AG04450 (cell line): ENCODE data around the gene RAI1. TPM values are rescaled to one million over a fixed set of nuclear protein-coding genes. Genes with fewer than 3 reads are reported as not detected.

Source experiments
- CTCF ChIA-PET: fragments of 300-600, 350-600 bp; formaldehyde crosslinking; extraction: SDS; loops from one replicate; lab custom pipeline; 2022; ENCODE audit warnings: antibody characterized with exemption, inconsistent platforms; lab: Charles Lee
- POLR2A ChIA-PET: fragments of 350-600 bp; formaldehyde crosslinking; extraction: SDS; loops from one replicate; lab custom pipeline; 2021; ENCODE audit warnings: antibody characterized with exemption, inconsistent platforms; lab: Yijun Ruan, JAX
- DNase-seq: peaks from one replicate; pipeline ENCODE4 v3.0.0-alpha.2; 2011; ENCODE audit warnings: low read depth, low spot score
- H3K27ac ChIP-seq: one replicate; pipeline ENCODE4 v1.5.1; 2012; ENCODE audit warnings: low read depth, low read length, control low read depth
- H3K27me3 ChIP-seq: one replicate; pipeline ENCODE4 v1.6.0; 2012; ENCODE audit warnings: low read length; ENCODE audit not compliant: control insufficient read depth, insufficient read depth
- H3K4me3 ChIP-seq: 2 replicates; pipeline ENCODE4 v1.5.1; 2011; ENCODE audit warnings: mild to moderate bottlenecking, low read depth, low read length, control low read depth
- H3K9me3 ChIP-seq: 2 replicates; pipeline ENCODE4 v1.5.1; 2012; ENCODE audit warnings: low read length; ENCODE audit not compliant: control insufficient read depth, insufficient read depth
- CTCF ChIP-seq: IDR thresholded peaks from 2 replicates; pipeline ENCODE4 v1.5.1; 2011; ENCODE audit warnings: low read depth, low read length, control low read depth, inconsistent platforms
- polyA plus RNA-seq: library from polyadenylated mRNA; depleted of rRNA; stranded (reverse); fragments of >200 nt; gene quantifications from 2 replicates; pipeline ENCODE4 v1.2.3, GENCODE V29; 2011

The RAI1 gene
- polyA plus RNA-seq, 1 experiment: 2.1 TPM

GRCh38 chr17:17739388-17740066 is 58.3 kb downstream of the RAI1 start:
- no peaks in the 10 kb centered on the region for H3K9me3 ChIP-seq
- no peak for DNase-seq
- H3K27me3 ChIP-seq: no peaks in the 10 kb centered on the region
- ChIA-PET POLR2A (interaction anchor here (0.6 to 0.9 kb wide), 3 partner anchors 25 to 243 kb away, joined by 3 to 8 read pairs (median 3); partner anchors contain the start of gene RASD1), CTCF (interaction anchor here (1.3 to 1.4 kb wide), 2 partner anchors 9 to 59 kb away, joined by 3 to 4 read pairs; no protein-coding TSS in a partner anchor)
- TF ChIP-seq CTCF: no peak
- H3K27ac ChIP-seq: peak overlapping the region; percentile 47
- no peak overlapping the region for H3K4me3 ChIP-seq

GRCh38 chr17:17740615-17741348 is 59.5 kb downstream of the RAI1 start:
- ChIA-PET POLR2A (interaction anchor here (0.8 to 0.9 kb wide), 2 partner anchors 17 to 244 kb away, joined by 3 to 4 read pairs; partner anchors contain the start of gene RASD1), CTCF (interaction anchor here (0.5 to 1.4 kb wide), 4 partner anchors 42 to 293 kb away, joined by 3 to 4 read pairs (median 4); no protein-coding TSS in a partner anchor)
- no peak for DNase-seq
- Histone ChIP-seq H3K4me3 (no peak overlapping the region), H3K27ac (no peak overlapping the region), H3K9me3 (no peaks in the 10 kb centered on the region), H3K27me3 (no peaks in the 10 kb centered on the region)
- TF ChIP-seq CTCF: no peak

GRCh38 chr17:17741349-17742023 is 60.2 kb downstream of the RAI1 start:
- no peak overlapping the region for H3K4me3 ChIP-seq
- H3K9me3 ChIP-seq: no peaks in the 10 kb centered on the region
- no peak for DNase-seq
- ChIA-PET CTCF (interaction anchor here (0.5 to 1.2 kb wide), 4 partner anchors 43 to 292 kb away, joined by 3 to 4 read pairs (median 4); no protein-coding TSS in a partner anchor), POLR2A (interaction anchor here (0.9 kb wide), 1 partner anchor 18 kb away, joined by 4 read pairs; no protein-coding TSS in a partner anchor)
- H3K27ac ChIP-seq: peak overlapping the region; percentile 47
- peak; percentile 30; the same call in 1 of the 2 replicates for TF ChIP-seq CTCF
- no peaks in the 10 kb centered on the region for H3K27me3 ChIP-seq

- H3K4me3 ChIP-seq: no peak overlapping the region
- H3K9me3 ChIP-seq: no peaks in the 10 kb centered on the region
- no peak for DNase-seq
- POLR2A ChIA-PET: no interaction called here
- no peaks in the 10 kb centered on the region for H3K27me3 ChIP-seq
- no peak for TF ChIP-seq CTCF
- CTCF ChIA-PET: interaction anchor here (1.2 kb wide), 1 partner anchor 291 kb away, joined by 3 read pairs; no protein-coding TSS in a partner anchor
- no peak overlapping the region for H3K27ac ChIP-seq
These were observed 60.9 kb downstream of the RAI1 start for GRCh38 chr17:17742133-17742621.
